Right lobe of liver (tissue), 6 donors: ENCODE data around the gene S100A8. TPM values are rescaled to one million over a fixed set of nuclear protein-coding genes. Genes with fewer than 3 reads are reported as not detected.

Source experiments
- ATAC-seq, 4 donors: fragments of 200-7000 bp; cut with Tn5 transposase; one replicate each; pipeline ENCODE4 v1.9.1; 2020; ENCODE audit warnings: mild to moderate bottlenecking in 4 of 4, moderate library complexity in 4 of 4
- DNase-seq, 3 donors: peaks; one replicate each; pipeline ENCODE4 v3.0.0-alpha.2; 2020
- H3K27ac ChIP-seq, 3 donors: fragments of 200-600 bp; one replicate each; pipeline ENCODE4 v1.8.0; 2022
- H3K27me3 ChIP-seq, 2 donors: fragments of 200-600 bp; one replicate each; pipeline ENCODE4 v1.8.0; 2022
- H3K36me3 ChIP-seq, 4 donors: fragments of 200-600 bp; sonication (generic) in 1 of 4; one replicate each; pipeline versions ENCODE4 v1.5.1 to v1.8.0; 2017 to 2022; ENCODE audit warnings: control low read depth in 1 of 4
- H3K4me1 ChIP-seq, 4 donors: fragments of 200-600 bp; sonication (generic) in 1 of 4; one replicate each; pipeline versions ENCODE4 v1.5.1 to v1.8.0; 2017 to 2022; ENCODE audit warnings: control low read depth in 1 of 4
- H3K4me3 ChIP-seq, 3 donors: fragments of 200-600 bp; one replicate each; pipeline ENCODE4 v1.8.0; 2022
- H3K9me3 ChIP-seq, 4 donors: fragments of 200-600 bp; sonication (generic) in 1 of 4; one replicate each; pipeline versions ENCODE4 v1.5.1 to v1.8.0; 2017 to 2022; ENCODE audit warnings: control low read depth in 1 of 4
- CTCF ChIP-seq, 4 donors: fragments of 200-600 bp in 3 of 4; fragments of 450-650 bp in 1 of 4; IDR thresholded peaks; one replicate each; pipeline versions ENCODE4 v1.5.1 to v1.8.0; 2016 to 2022; ENCODE audit warnings: antibody characterized with exemption in 4 of 4, mild to moderate bottlenecking in 2 of 4
- POLR2A ChIP-seq: fragments of 450-650 bp; IDR thresholded peaks from one replicate; pipeline ENCODE4 v1.6.1; 2017; ENCODE audit warnings: antibody characterized with exemption, mild to moderate bottlenecking
- WGBS: methylation state at CpG from one replicate; pipeline ENCODE4 v1.1.6; 2018; ENCODE audit warnings: low coverage, low lambda C conversion rate; ENCODE audit not compliant: insufficient coverage; ENCODE audit errors: missing lambda C conversion rate; 5-methylcytosine and 5-hydroxymethylcytosine counted together
- intact Hi-C, 2 donors: fragments of 100-400 bp; cut with DNase I; formaldehyde crosslinking; loops; one replicate each; pipeline versions ENCODE4 v1.11.2 to v1.14.1; 2022
- total RNA-seq, 6 experiments: library from RNA; depleted of rRNA in 2 of 6; stranded (reverse); fragments of >200 nt in 2 of 6; fragmentation: NEBNext Ultra II Directional in 3 of 6; extraction: Animal tissue kit (Norgen Biotek cat#: 25700) in 3 of 6; gene quantifications; one replicate each; pipeline versions ENCODE4 v1.1.0 to v1.2.4, GENCODE V29; 2016 to 2023
- donor health status: DM: no; HTN: yes; CAD: no.
- donor health status: DM: no; HTN: no; CAD: no.
- donor health status: DM: no; HTN: no; CAD: no.
- donor health status: DM: no; HTN: yes; CAD: no.
- donor health status: DM: no; HTN: yes; CAD: no.

S100A8 gene
- total RNA-seq, 6 experiments from 2014 or later: 16.0 to 47.4 (median 30.0) TPM

GRCh38 chr1:153350321-153350957, 40.4 kb downstream of the S100A8 start:
- no peak for ATAC-seq
- WGBS: 6% methylated on average over 1 of the region's 1 CpG

GRCh38 chr1:153349363-153350320, 41.2 kb downstream of the S100A8 start:
- TF ChIP-seq CTCF (IDR thresholded peaks at IDR 0.05) (no peak), POLR2A (no peak)
- ATAC-seq (no peak), DNase-seq (peak in 1 of 3 donors; percentile 40)
- WGBS: 26% methylated on average over 6 of the region's 17 CpGs
- H3K36me3 ChIP-seq: no peaks in the 10 kb centered on the region
- H3K4me1 ChIP-seq: no peaks in the 10 kb centered on the region
- no peak overlapping the region for H3K27ac ChIP-seq
- H3K9me3 ChIP-seq: no peaks in the 10 kb centered on the region
- intact Hi-C loops: loop anchor here (5.0 to 10.0 kb wide), 2 partner anchors 55 to 143 kb away; no protein-coding TSS in a partner anchor
- no peaks in the 10 kb centered on the region for H3K27me3 ChIP-seq
- H3K4me3 ChIP-seq: no peak overlapping the region

More at GRCh38 chr1:153350321-153350957, 40.4 kb downstream of the S100A8 start:
- H3K4me1 ChIP-seq: no peaks in the 10 kb centered on the region
- intact Hi-C loops: loop anchor here in 1 of 2 donors (5.0 to 10.0 kb wide), 2 partner anchors 54 to 142 kb away; no protein-coding TSS in a partner anchor
- no peak overlapping the region for H3K27ac ChIP-seq
- DNase-seq: peak in 1 of 3 donors; percentile 5
- no peak overlapping the region for H3K4me3 ChIP-seq
- H3K27me3 ChIP-seq: no peaks in the 10 kb centered on the region
- H3K9me3 ChIP-seq: no peaks in the 10 kb centered on the region
- TF ChIP-seq CTCF (IDR thresholded peaks at IDR 0.05) (no peak), POLR2A (no peak)
- H3K36me3 ChIP-seq: no peaks in the 10 kb centered on the region

- intact Hi-C loops: loop anchor here in 1 of 2 donors (5.0 kb wide), 1 partner anchor 144 kb away; no protein-coding TSS in a partner anchor
Measured at GRCh38 chr1:153348511-153349362, 42.1 kb downstream of the S100A8 start, which contains the start of gene PGLYRP4. PGLYRP4 (minus strand) TSS chr1:153348841; CDS start chr1:153347932, 909 bp downstream.

More at GRCh38 chr1:153348511-153349362, 42.1 kb downstream of the S100A8 start, which contains the start of gene PGLYRP4:
- H3K4me3 ChIP-seq: no peak within 1 kb of the TSS
- H3K27me3 ChIP-seq: no peaks in the 10 kb centered on the region
- ATAC-seq (no peak), DNase-seq (no peak)
- H3K36me3 ChIP-seq: no peaks in the 10 kb centered on the region
- 35% methylated on average over 6 of the region's 10 CpGs for WGBS
- H3K9me3 ChIP-seq: no peaks in the 10 kb centered on the region
- TF ChIP-seq CTCF (IDR thresholded peaks at IDR 0.05) (no peak), POLR2A (no peak)
- no peaks in the 10 kb centered on the region for H3K4me1 ChIP-seq
- H3K27ac ChIP-seq: no peak within 1 kb of the TSS
